GDM1 (cell line): ENCODE data around the gene EZR.

ENCODE experiments used
- DNase-seq: peaks from one replicate; lab custom pipeline; 2025; lab: John Stamatoyannopoulos, UW

EZR gene

GRCh38 chr6:158775832-158776231 lies 43.3 kb downstream of the EZR start:
- DNase-seq, result no peak

- DNase-seq, result no peak
These were observed 44.3 kb downstream of the EZR start for GRCh38 chr6:158774717-158775449.

- no peak for DNase-seq
These were observed 45.4 kb downstream of the EZR start for GRCh38 chr6:158773581-158774449.

GRCh38 chr6:158772851-158773371 lies 46.3 kb downstream of the EZR start:
- no peak for DNase-seq

- DNase-seq, result no peak
These were observed 47.0 kb downstream of the EZR start for GRCh38 chr6:158772172-158772571.

GRCh38 chr6:158771399-158772152 lies 47.6 kb downstream of the EZR start:
- no peak for DNase-seq

- DNase-seq, result no peak
These were observed 48.4 kb downstream of the EZR start for GRCh38 chr6:158770533-158771330.

- no peak for DNase-seq
These were observed 49.3 kb downstream of the EZR start for GRCh38 chr6:158769771-158770432.

GRCh38 chr6:158769234-158769770 lies 49.9 kb downstream of the EZR start:
- DNase-seq, result no peak

- no peak for DNase-seq
These were observed 50.7 kb downstream of the EZR start for GRCh38 chr6:158768436-158768835.

- no peak for DNase-seq
These were observed 51.5 kb downstream of the EZR start for GRCh38 chr6:158767709-158768108.

- no peak for DNase-seq
These were observed 52.3 kb downstream of the EZR start for GRCh38 chr6:158766621-158767455.

GRCh38 chr6:158765499-158766068 lies 53.6 kb downstream of the EZR start:
- no peak for DNase-seq

GRCh38 chr6:158764926-158765325 lies 54.2 kb downstream of the EZR start:
- DNase-seq, result no peak

GRCh38 chr6:158764183-158764849 lies 54.9 kb downstream of the EZR start:
- no peak for DNase-seq

GRCh38 chr6:158763434-158764182 lies 55.6 kb downstream of the EZR start:
- DNase-seq, result no peak

GRCh38 chr6:158762787-158763433 lies 56.3 kb downstream of the EZR start:
- DNase-seq, result no peak

GRCh38 chr6:158761746-158762145 lies 57.4 kb downstream of the EZR start:
- no peak for DNase-seq
